Trophoblast cell (in vitro differentiated cells and primary cell): ENCODE measurements around the gene CAND2.

Source experiments
- DNase-seq, 2 donors: peaks; one replicate each; pipeline ENCODE4 v3.0.0-alpha.2; 2016
- H2AFZ ChIP-seq: 2 replicates; pipeline ENCODE4 v1.6.1; 2013; ENCODE audit warnings: low read length, moderate library complexity, mild to moderate bottlenecking; ENCODE audit not compliant: insufficient read depth, poor library complexity
- H2AK5ac ChIP-seq: 2 replicates; pipeline ENCODE4 v1.6.1; 2013; ENCODE audit warnings: mild to moderate bottlenecking, low read length
- H2BK120ac ChIP-seq: 2 replicates; pipeline ENCODE4 v1.6.1; 2013; ENCODE audit warnings: low read length, mild to moderate bottlenecking, moderate library complexity; ENCODE audit not compliant: insufficient read depth, poor library complexity
- H2BK12ac ChIP-seq: 2 replicates; pipeline ENCODE4 v1.6.1; 2013; ENCODE audit warnings: mild to moderate bottlenecking, low read length, moderate library complexity
- H2BK5ac ChIP-seq: 2 replicates; pipeline ENCODE4 v1.6.1; 2013; ENCODE audit warnings: low read length, low read depth, moderate library complexity, mild to moderate bottlenecking; ENCODE audit not compliant: poor library complexity
- H3K14ac ChIP-seq: 2 replicates; pipeline ENCODE4 v1.6.1; 2013; ENCODE audit warnings: mild to moderate bottlenecking, low read length
- H3K18ac ChIP-seq: 2 replicates; pipeline ENCODE4 v1.6.1; 2013; ENCODE audit warnings: mild to moderate bottlenecking, low read length
- H3K23ac ChIP-seq: 2 replicates; pipeline ENCODE4 v1.6.1; 2013; ENCODE audit warnings: low read length
- H3K27ac ChIP-seq: 2 replicates; pipeline ENCODE4 v1.5.1; 2013; ENCODE audit warnings: low read depth, mild to moderate bottlenecking, inconsistent platforms, low read length, moderate library complexity
- H3K27me3 ChIP-seq: 2 replicates; pipeline ENCODE4 v1.6.1; 2013; ENCODE audit warnings: inconsistent platforms, mild to moderate bottlenecking, low read length, moderate library complexity; ENCODE audit not compliant: insufficient read depth
- H3K36me3 ChIP-seq, 2 experiments: 1 replicate in 1 of 2; 2 replicates in 1 of 2; pipeline ENCODE4 v1.6.1; 2013; ENCODE audit warnings: low read length in 2 of 2, mild to moderate bottlenecking in 2 of 2, moderate library complexity in 1 of 2; ENCODE audit not compliant: insufficient read depth in 2 of 2, control insufficient read depth in 1 of 2
- H3K4ac ChIP-seq: 2 replicates; pipeline ENCODE4 v1.6.1; 2013; ENCODE audit warnings: low read depth, mild to moderate bottlenecking, low read length, moderate library complexity
- H3K4me1 ChIP-seq, 2 experiments: 1 replicate in 1 of 2; 2 replicates in 1 of 2; pipeline ENCODE4 v1.6.1; 2013; ENCODE audit warnings: low read length in 2 of 2, mild to moderate bottlenecking in 2 of 2, moderate library complexity in 1 of 2; ENCODE audit not compliant: insufficient read depth in 2 of 2, control insufficient read depth in 1 of 2
- H3K4me2 ChIP-seq: 2 replicates; pipeline ENCODE4 v1.6.1; 2013; ENCODE audit warnings: inconsistent platforms, mild to moderate bottlenecking, low read length, moderate library complexity
- H3K4me3 ChIP-seq: 2 replicates; pipeline ENCODE4 v1.5.1; 2013; ENCODE audit warnings: mild to moderate bottlenecking, low read depth, low read length, inconsistent platforms
- H3K79me1 ChIP-seq: one replicate; pipeline ENCODE4 v1.6.1; 2013; ENCODE audit warnings: low read length
- H3K79me2 ChIP-seq: 2 replicates; pipeline ENCODE4 v1.6.1; 2013; ENCODE audit warnings: low read length, mild to moderate bottlenecking; ENCODE audit not compliant: control insufficient read depth, insufficient read depth, poor library complexity
- H3K9ac ChIP-seq: 2 replicates; pipeline ENCODE4 v1.6.1; 2013; ENCODE audit warnings: mild to moderate bottlenecking, low read length
- H3K9me3 ChIP-seq: 2 replicates; pipeline ENCODE4 v1.6.1; 2013; ENCODE audit warnings: low read depth, mild to moderate bottlenecking, control low read depth, inconsistent platforms, low read length; ENCODE audit not compliant: insufficient read depth
- H4K12ac ChIP-seq: 2 replicates; pipeline ENCODE4 v1.6.1; 2013; ENCODE audit warnings: low read depth, mild to moderate bottlenecking, low read length, moderate library complexity
- H4K8ac ChIP-seq: 2 replicates; pipeline ENCODE4 v1.6.1; 2013; ENCODE audit warnings: low read depth, mild to moderate bottlenecking, low read length, moderate library complexity
- H4K91ac ChIP-seq: one replicate; pipeline ENCODE4 v1.6.1; 2013; ENCODE audit warnings: low read depth, mild to moderate bottlenecking, low read length, moderate library complexity
- WGBS: extraction: QIAGEN DNeasy Blood & Tissue Kit; methylation state at CpG from one replicate; pipeline ENCODE4 v1.1.7; 2013; ENCODE audit warnings: missing lambda C conversion rate; ENCODE audit not compliant: insufficient read length, insufficient coverage; ENCODE audit errors: extremely low coverage; 5-methylcytosine and 5-hydroxymethylcytosine counted together

Gene CAND2

DNA sequence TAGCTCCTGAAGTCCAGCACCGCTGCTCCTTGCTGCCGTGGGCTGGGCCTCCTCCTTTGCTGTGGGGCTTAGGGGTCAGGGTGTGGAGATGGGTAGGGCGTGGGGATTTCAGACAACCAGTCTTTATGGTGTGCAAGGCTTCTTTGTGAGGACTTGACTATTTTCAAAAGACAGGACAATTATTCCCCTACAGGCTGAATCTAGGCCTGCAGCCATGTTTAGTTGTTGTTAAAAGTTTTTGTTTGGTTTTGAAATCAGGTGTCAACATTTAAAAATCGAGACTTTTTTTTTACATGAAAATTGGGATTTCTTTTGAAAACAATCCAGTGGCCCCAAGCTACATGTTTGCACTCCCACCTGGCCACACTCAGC lies 34.3 kb downstream of the CAND2 start:
- Histone ChIP-seq H2BK12ac (no peak overlapping the region), H3K4ac (no peak overlapping the region), H3K23ac (no peak overlapping the region), H3K4me2 (no peak overlapping the region), H3K9me3 (no peaks in the 10 kb centered on the region), H3K79me1 (no peaks in the 10 kb centered on the region), H3K27ac (no peak overlapping the region), H3K79me2 (no peaks in the 10 kb centered on the region), H3K9ac (no peak overlapping the region), H2AFZ (no peak overlapping the region), H4K8ac (no peak overlapping the region), H4K12ac (no peak overlapping the region), H3K27me3 (no peaks in the 10 kb centered on the region), H3K4me3 (no peak overlapping the region), H2BK5ac (no peak overlapping the region), H3K14ac (no peak overlapping the region), H2AK5ac (no peak overlapping the region), H3K36me3 (peaks cover 26 to 44% of the 10 kb centered on the region in 2 experiments), H3K18ac (no peak overlapping the region), H3K4me1 (no peaks in the 10 kb centered on the region), H4K91ac (no peak overlapping the region), H2BK120ac (no peak overlapping the region)
- no peak for DNase-seq
- WGBS, result no CpG with 5 or more reads among the region's 4 CpGs

DNA sequence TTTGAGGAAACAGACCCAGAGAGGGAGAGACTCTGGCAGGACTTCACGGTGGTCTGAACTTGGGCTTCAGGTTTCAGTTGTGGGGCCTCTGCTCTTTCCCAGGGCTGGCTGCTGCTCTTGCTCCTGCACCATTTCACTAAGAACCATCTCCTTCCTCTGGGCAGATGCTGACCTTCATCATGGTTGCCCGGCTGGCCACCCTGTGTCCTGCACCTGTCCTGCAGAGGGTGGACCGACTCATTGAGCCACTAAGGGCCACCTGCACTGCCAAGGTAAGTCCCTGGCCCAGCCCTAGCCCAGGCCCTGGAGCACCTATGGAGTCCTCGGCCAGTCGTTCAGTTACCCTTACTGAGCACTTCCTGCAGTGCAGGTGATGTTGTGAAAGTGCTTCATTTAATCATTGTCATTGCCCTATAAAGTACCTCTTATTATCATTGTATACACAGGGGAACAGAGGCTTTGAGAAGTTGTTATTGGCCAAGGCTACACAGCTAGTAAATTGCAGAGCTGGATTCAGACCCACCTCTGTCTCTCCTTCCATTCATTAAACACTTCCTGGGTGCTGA lies 34.9 kb downstream of the CAND2 start:
- Histone ChIP-seq H2AFZ (no peak overlapping the region), H4K12ac (no peak overlapping the region), H3K4ac (no peak overlapping the region), H2BK12ac (no peak overlapping the region), H4K91ac (no peak overlapping the region), H2BK120ac (no peak overlapping the region), H2AK5ac (no peak overlapping the region), H3K27ac (no peak overlapping the region), H3K36me3 (peaks cover 32 to 50% of the 10 kb centered on the region in 2 experiments), H3K4me1 (no peaks in the 10 kb centered on the region), H4K8ac (no peak overlapping the region), H3K23ac (no peak overlapping the region), H3K9me3 (no peaks in the 10 kb centered on the region), H3K14ac (no peak overlapping the region), H3K79me2 (no peaks in the 10 kb centered on the region), H3K18ac (no peak overlapping the region), H3K9ac (no peak overlapping the region), H3K4me2 (no peak overlapping the region), H2BK5ac (no peak overlapping the region), H3K27me3 (no peaks in the 10 kb centered on the region), H3K79me1 (no peaks in the 10 kb centered on the region), H3K4me3 (no peak overlapping the region)
- no CpG with 5 or more reads among the region's 5 CpGs for WGBS
- DNase-seq, result no peak

DNA sequence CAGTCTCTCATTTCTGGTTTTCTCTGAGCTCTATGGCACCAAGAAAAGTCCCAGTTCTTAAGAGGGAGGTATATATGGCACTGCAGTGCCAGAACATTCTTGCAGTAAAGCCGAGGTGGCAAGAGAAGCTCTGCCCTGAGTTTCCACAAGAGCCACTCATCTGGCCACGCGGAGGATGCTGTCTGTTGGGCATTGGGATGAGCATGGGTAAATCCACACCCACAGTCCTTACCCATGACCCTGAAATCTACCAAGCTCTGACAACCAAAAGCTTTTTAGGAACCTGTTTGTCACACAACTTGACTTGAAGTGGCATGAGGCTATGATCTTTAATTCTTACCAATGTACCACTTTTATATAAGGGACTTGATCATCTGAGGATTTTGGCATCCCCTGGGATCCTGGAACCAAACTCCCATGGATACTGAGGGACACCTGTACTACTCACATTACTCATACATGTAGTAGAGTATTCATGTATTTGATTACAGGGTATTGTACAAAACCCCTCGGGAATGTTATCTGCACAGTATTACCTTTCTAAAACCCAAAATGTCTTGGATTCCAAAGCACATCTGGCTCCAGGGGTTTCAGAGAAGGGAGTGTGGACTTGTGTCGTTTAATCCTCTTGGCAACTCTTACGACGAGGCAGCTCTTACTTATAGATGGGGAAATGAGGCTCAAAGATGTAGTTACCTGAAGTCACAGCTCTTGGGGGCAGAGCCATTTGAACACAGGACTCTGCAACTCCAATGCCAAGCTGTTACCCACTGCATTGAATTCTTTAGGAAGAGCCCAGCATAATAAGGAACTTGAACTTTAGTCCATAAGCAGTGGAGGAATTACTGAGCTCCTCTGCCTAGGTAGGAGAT lies 36.1 kb downstream of the CAND2 start:
- Histone ChIP-seq H2AK5ac (no peak overlapping the region), H3K27me3 (no peaks in the 10 kb centered on the region), H3K4me2 (no peak overlapping the region), H2BK120ac (no peak overlapping the region), H3K9ac (no peak overlapping the region), H3K4me1 (no peaks in the 10 kb centered on the region), H2BK12ac (no peak overlapping the region), H3K27ac (no peak overlapping the region), H3K9me3 (no peaks in the 10 kb centered on the region), H3K79me1 (no peaks in the 10 kb centered on the region), H3K4me3 (no peak overlapping the region), H4K8ac (no peak overlapping the region), H3K4ac (no peak overlapping the region), H3K14ac (no peak overlapping the region), H3K18ac (no peak overlapping the region), H3K36me3 (peaks cover 33 to 58% of the 10 kb centered on the region in 2 experiments), H4K12ac (no peak overlapping the region), H3K23ac (no peak overlapping the region), H2BK5ac (no peak overlapping the region), H2AFZ (no peak overlapping the region), H4K91ac (no peak overlapping the region), H3K79me2 (no peaks in the 10 kb centered on the region)
- no peak for DNase-seq
- WGBS, result no CpG with 5 or more reads among the region's 7 CpGs

DNA sequence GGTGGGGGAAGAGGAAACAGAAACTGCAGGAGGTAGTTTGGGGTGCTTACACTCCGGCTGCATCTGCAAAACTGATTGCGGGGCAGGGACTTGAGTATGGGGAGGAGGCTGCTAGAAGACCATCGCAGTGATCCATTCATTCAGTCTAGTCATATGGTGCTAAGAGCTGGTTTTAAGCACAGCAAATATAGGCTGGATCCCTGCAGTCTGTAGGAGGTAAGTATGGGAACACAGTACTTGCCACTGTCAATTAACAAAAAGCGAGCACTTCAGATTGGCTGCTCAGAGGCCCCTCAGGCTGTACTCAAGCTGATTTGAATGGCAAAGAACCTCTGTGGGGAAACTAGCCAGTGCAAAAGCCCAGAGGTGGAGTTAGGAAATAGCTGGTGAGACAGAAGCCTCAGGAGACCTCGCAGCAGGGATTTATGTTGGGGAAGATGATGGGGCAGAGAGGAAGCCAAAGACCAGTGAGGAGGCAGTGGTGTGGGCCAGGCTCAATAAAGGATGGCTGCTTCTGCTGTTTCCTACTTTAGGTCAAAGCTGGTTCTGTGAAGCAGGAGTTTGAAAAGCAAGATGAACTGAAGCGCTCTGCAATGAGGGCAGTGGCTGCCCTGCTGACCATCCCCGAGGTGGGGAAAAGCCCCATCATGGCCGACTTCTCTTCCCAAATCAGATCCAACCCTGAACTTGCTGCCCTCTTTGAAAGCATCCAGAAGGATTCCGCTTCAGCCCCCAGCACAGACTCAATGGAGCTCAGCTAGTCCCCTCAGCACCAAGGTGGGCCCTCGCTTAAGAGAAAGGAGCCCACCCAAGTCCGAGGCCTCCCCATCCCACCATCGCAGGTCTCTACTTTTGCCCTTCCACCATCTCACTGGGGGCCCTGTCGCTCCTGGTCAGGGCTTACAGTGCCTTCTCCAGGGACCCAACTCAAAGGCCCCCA lies 37.0 kb downstream of the CAND2 start:
- no CpG with 5 or more reads among the region's 13 CpGs for WGBS
- no peaks in the 10 kb centered on the region for H3K79me1 ChIP-seq

More for the DNA sequence above, 37.0 kb downstream of the CAND2 start:
- H3K4me3 ChIP-seq, result no peak overlapping the region
- no peaks in the 10 kb centered on the region for H3K4me1 ChIP-seq
- no peak overlapping the region for H2BK12ac ChIP-seq
- no peak overlapping the region for H4K8ac ChIP-seq
- no peak overlapping the region for H2BK120ac ChIP-seq
- H3K27ac ChIP-seq, result no peak overlapping the region
- DNase-seq, result no peak
- H3K4ac ChIP-seq, result no peak overlapping the region
- no peak overlapping the region for H3K23ac ChIP-seq
- H3K9ac ChIP-seq, result no peak overlapping the region
- no peak overlapping the region for H3K18ac ChIP-seq
- peaks cover 4% of the 10 kb centered on the region for H3K79me2 ChIP-seq
- H3K4me2 ChIP-seq, result no peak overlapping the region
- H3K9me3 ChIP-seq, result no peaks in the 10 kb centered on the region
- H4K91ac ChIP-seq, result no peak overlapping the region
- no peak overlapping the region for H2AK5ac ChIP-seq
- H2AFZ ChIP-seq, result no peak overlapping the region
- H2BK5ac ChIP-seq, result no peak overlapping the region
- H3K27me3 ChIP-seq, result no peaks in the 10 kb centered on the region
- peaks cover 40 to 66% of the 10 kb centered on the region in 2 experiments for H3K36me3 ChIP-seq
- no peak overlapping the region for H3K14ac ChIP-seq
- H4K12ac ChIP-seq, result no peak overlapping the region
